HG02970 (cell line): ENCODE measurements around the gene SEZ6L.

Experiments used
- ATAC-seq: cut with Tn5 transposase; IDR thresholded peaks from one replicate; pipeline ENCODE4 v1.9.1; 2021; ENCODE audit warnings: mild to moderate bottlenecking, moderate library complexity, moderate number of reproducible peaks; ENCODE audit not compliant: unreplicated experiment, low FRiP score

SEZ6L gene

GRCh38 chr22:26289611-26290101, 120.4 kb downstream of the SEZ6L start:
- no peak for ATAC-seq

- ATAC-seq: no peak
Measured at GRCh38 chr22:26291940-26292666, 122.8 kb downstream of the SEZ6L start.

- ATAC-seq: no peak
Measured at GRCh38 chr22:26292667-26292995, 123.4 kb downstream of the SEZ6L start.

GRCh38 chr22:26295563-26296126, 126.4 kb downstream of the SEZ6L start:
- ATAC-seq: no peak

GRCh38 chr22:26298605-26299310, 129.5 kb downstream of the SEZ6L start:
- ATAC-seq: no peak

GRCh38 chr22:26302726-26303125, 133.5 kb downstream of the SEZ6L start:
- ATAC-seq: no peak

- no peak for ATAC-seq
Measured at GRCh38 chr22:26303475-26303874, 134.2 kb downstream of the SEZ6L start.

GRCh38 chr22:26304730-26305129, 135.5 kb downstream of the SEZ6L start:
- no peak for ATAC-seq

GRCh38 chr22:26308467-26308866, 139.2 kb downstream of the SEZ6L start:
- ATAC-seq: no peak

GRCh38 chr22:26310616-26311015, 141.4 kb downstream of the SEZ6L start:
- no peak for ATAC-seq

- no peak for ATAC-seq
Measured at GRCh38 chr22:26313291-26313690, 144.0 kb downstream of the SEZ6L start.

- no peak for ATAC-seq
Measured at GRCh38 chr22:26314171-26314570, 144.9 kb downstream of the SEZ6L start.

GRCh38 chr22:26314656-26315055, 145.4 kb downstream of the SEZ6L start:
- ATAC-seq: no peak

GRCh38 chr22:26316732-26317285, 147.5 kb downstream of the SEZ6L start:
- ATAC-seq: no peak

GRCh38 chr22:26318975-26319374, 149.7 kb downstream of the SEZ6L start:
- ATAC-seq: no peak

GRCh38 chr22:26320447-26320846, 151.2 kb downstream of the SEZ6L start:
- ATAC-seq: no peak

- ATAC-seq: no peak
Measured at GRCh38 chr22:26321469-26321913, 152.2 kb downstream of the SEZ6L start.

GRCh38 chr22:26322179-26322905, 153.1 kb downstream of the SEZ6L start:
- no peak for ATAC-seq

GRCh38 chr22:26323013-26323412, 153.8 kb downstream of the SEZ6L start:
- ATAC-seq: no peak

- no peak for ATAC-seq
Measured at GRCh38 chr22:26324150-26324549, 154.9 kb downstream of the SEZ6L start.

- no peak for ATAC-seq
Measured at GRCh38 chr22:26325641-26326040, 156.4 kb downstream of the SEZ6L start.
